Lower leg skin (tissue), 4 donors: ENCODE measurements around the gene TBP. TPM values are rescaled to one million over a fixed set of nuclear protein-coding genes. Genes with fewer than 3 reads are reported as not detected.

Experiments
- DNase-seq, 2 donors: peaks; one replicate each; pipeline ENCODE4 v3.0.0-alpha.2; 2019; ENCODE audit warnings: low spot score in 2 of 2
- H3K4me3 ChIP-seq: fragments of 200-600 bp; sonication (generic); 2 replicates; pipeline ENCODE4 v1.5.1; 2017; ENCODE audit warnings: mild to moderate bottlenecking, low read depth; ENCODE audit not compliant: poor library complexity, severe bottlenecking
- POLR2A ChIP-seq, 2 donors: fragments of 450-650 bp; IDR thresholded peaks; one replicate each; pipeline ENCODE4 v1.6.1; 2016 to 2017; ENCODE audit warnings: antibody characterized with exemption in 2 of 2, mild to moderate bottlenecking in 1 of 2, moderate library complexity in 1 of 2
- WGBS, 2 donors: methylation state at CpG; one replicate each; pipeline ENCODE4 v1.1.5; 2018; 5-methylcytosine and 5-hydroxymethylcytosine counted together
- intact Hi-C: fragments of 100-400 bp; cut with DNase I; formaldehyde crosslinking; loops from one replicate; pipeline ENCODE4 v1.15.0; 2023; ENCODE audit warnings: low total_unique reads
- total RNA-seq, 4 donors: library from RNA; depleted of rRNA; stranded (reverse); fragments of >200 nt; gene quantifications; one replicate each; pipeline ENCODE4 v1.1.0, GENCODE V29; 2016
- TF ChIP-seq, protein P1 (sequence below), 3 donors: fragments of 450-650 bp; IDR thresholded peaks; one replicate each; pipeline ENCODE4 v1.5.1; 2016; ENCODE audit warnings: antibody characterized with exemption in 3 of 3, mild to moderate bottlenecking in 3 of 3, moderate library complexity in 2 of 3

TBP gene
- total RNA-seq, 4 donors from 2014 or later: 12.8 to 17.4 (median 14.2) TPM

DNA sequence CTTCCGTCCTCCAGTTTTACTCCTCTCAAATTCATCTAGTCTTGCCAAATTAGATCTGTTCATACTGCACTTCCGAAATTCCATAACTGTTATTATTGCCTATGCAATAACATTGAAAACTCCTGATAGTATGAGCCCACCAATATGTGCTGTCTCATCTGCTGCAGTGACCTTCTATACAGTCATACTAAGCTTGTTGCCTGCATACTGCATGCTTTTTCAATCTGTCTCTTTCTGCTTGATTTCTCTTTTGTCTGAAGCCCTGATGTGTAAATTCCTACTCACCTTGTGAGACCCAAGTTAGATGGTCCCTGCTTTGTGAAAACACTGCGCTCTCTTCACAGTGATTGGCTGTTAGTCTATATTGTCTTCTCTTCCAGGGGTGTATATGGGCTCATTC, 1.1 kb downstream of the TBP start:
- no peak overlapping the region for H3K4me3 ChIP-seq
- TF ChIP-seq POLR2A (IDR thresholded peaks at IDR 0.05): no peak
- TF ChIP-seq, protein P1, sequence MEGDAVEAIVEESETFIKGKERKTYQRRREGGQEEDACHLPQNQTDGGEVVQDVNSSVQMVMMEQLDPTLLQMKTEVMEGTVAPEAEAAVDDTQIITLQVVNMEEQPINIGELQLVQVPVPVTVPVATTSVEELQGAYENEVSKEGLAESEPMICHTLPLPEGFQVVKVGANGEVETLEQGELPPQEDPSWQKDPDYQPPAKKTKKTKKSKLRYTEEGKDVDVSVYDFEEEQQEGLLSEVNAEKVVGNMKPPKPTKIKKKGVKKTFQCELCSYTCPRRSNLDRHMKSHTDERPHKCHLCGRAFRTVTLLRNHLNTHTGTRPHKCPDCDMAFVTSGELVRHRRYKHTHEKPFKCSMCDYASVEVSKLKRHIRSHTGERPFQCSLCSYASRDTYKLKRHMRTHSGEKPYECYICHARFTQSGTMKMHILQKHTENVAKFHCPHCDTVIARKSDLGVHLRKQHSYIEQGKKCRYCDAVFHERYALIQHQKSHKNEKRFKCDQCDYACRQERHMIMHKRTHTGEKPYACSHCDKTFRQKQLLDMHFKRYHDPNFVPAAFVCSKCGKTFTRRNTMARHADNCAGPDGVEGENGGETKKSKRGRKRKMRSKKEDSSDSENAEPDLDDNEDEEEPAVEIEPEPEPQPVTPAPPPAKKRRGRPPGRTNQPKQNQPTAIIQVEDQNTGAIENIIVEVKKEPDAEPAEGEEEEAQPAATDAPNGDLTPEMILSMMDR (IDR thresholded peaks at IDR 0.05): no peak
- no peak for DNase-seq
- intact Hi-C loops: no loop called here
- WGBS, 2 donors: 52 to 53% methylated on average over 3 of the region's 3 CpGs

DNA sequence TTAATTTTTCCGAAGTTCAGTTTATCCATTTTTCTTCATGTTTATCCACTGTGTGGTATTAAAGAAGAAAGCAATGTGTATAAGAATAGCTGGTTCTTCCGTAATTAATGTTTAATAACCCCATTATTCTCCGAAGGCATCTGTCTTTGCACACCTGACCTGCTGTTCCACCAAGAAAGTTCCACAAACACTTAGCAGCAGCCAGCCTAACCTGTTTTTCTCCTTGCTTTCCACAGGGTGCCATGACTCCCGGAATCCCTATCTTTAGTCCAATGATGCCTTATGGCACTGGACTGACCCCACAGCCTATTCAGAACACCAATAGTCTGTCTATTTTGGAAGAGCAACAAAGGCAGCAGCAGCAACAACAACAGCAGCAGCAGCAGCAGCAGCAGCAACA, 7.4 kb downstream of the TBP start:
- no peak for TF ChIP-seq POLR2A (IDR thresholded peaks at IDR 0.05)
- TF ChIP-seq, protein P1 (IDR thresholded peaks at IDR 0.05): no peak
- DNase-seq: no peak
- H3K4me3 ChIP-seq: no peak overlapping the region
- 80 to 82% methylated on average over 4 of the region's 4 CpGs for WGBS, 2 donors
- intact Hi-C loops: no loop called here

- 96 to 98% methylated on average over 8 of the region's 8 CpGs for WGBS, 2 donors
- H3K4me3 ChIP-seq: no peak overlapping the region
- TF ChIP-seq, protein P1 (IDR thresholded peaks at IDR 0.05): no peak
- no peak for TF ChIP-seq POLR2A (IDR thresholded peaks at IDR 0.05)
- intact Hi-C loops: no loop called here
- no peak for DNase-seq
Measured at GRCh38 chr6:170564936-170565530, 10.9 kb downstream of the TBP start.

DNA sequence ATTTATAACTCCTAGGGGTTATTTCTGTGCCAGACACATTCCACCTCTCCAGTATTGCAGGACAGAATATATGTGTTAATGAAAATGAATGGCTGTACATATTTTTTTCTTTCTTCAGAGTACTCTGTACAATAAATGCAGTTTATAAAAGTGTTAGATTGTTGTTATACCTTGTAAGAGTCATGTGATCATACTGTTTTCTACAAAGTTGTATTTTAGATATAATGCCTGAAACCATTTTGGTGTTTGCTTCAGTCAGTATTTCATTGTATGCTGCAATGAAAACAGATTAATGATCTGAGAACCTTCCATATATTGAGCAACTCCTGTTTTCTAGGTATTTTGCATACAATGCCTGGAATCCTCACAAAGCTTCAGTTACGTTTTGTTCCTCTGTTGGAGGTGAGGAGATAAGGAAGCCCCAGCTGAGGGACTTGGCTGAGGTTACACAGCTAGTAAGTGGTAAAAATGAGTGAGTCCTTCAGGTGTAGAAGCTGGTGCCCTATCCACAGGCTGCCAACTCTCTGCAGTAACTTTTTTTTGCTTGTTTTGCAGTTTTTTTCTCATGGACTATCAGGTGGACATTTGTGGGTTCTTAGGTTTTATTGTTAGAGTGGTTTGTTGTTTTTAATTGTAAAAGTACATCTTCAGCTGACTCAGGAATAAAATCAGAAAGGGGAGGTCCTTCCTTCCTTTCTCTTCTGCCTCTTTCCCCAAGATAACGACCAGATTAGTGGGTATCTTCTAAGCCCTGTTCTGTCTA, 18.7 kb downstream of the TBP start:
- WGBS, 2 donors: 77 to 82% methylated on average over 2 of the region's 2 CpGs
- no peak for DNase-seq
- intact Hi-C loops: no loop called here
- no peak overlapping the region for H3K4me3 ChIP-seq
- TF ChIP-seq, protein P1 (IDR thresholded peaks at IDR 0.05): no peak
- no peak for TF ChIP-seq POLR2A (IDR thresholded peaks at IDR 0.05)

GRCh38 chr6:170575250-170575649, 21.1 kb downstream of the TBP start:
- 83 to 90% methylated on average over 1 of the region's 1 CpG for WGBS, 2 donors
- DNase-seq: no peak
- intact Hi-C loops: no loop called here
- no peak for TF ChIP-seq POLR2A (IDR thresholded peaks at IDR 0.05)
- TF ChIP-seq, protein P1 (IDR thresholded peaks at IDR 0.05): no peak
- H3K4me3 ChIP-seq: no peak overlapping the region
